OCI-LY3 (cell line): ENCODE results near the gene PRRC2C.

ENCODE experiments used
- EZH2phosphoT487 ChIP-seq: fragments of 200-600 bp; shearing (Covaris generic); IDR thresholded peaks from 2 replicates; pipeline ENCODE4 v1.6.1; 2018; ENCODE audit warnings: antibody characterized with exemption, mixed run types, low read depth
- TF ChIP-seq, protein P1 (sequence below): fragments of 200-600, 300-600 bp; sonication (generic); IDR thresholded peaks from 2 replicates; pipeline ENCODE4 v1.5.1; 2014; ENCODE audit warnings: antibody characterized with exemption, low read length, low read depth

DNA sequence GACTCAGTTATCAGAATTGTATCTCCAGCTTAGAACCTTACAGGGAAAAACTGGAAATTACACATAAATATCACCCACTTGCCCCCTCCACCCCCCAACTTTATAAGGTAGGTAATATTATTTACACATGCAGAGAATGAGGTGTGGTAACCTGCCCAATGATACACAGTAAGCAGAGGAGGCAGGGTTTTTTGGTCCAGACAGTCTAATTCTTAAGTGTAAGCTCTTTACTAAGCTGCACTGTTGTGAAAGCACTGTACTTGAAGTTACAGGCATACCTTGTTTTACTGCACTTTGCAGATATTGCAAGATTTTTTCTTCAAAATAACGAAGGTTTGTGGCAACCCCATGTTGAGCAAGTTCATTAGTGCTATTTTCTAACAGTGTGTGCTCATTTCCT lies 111.9 kb downstream of the PRRC2C start:
- TF ChIP-seq, protein P1, sequence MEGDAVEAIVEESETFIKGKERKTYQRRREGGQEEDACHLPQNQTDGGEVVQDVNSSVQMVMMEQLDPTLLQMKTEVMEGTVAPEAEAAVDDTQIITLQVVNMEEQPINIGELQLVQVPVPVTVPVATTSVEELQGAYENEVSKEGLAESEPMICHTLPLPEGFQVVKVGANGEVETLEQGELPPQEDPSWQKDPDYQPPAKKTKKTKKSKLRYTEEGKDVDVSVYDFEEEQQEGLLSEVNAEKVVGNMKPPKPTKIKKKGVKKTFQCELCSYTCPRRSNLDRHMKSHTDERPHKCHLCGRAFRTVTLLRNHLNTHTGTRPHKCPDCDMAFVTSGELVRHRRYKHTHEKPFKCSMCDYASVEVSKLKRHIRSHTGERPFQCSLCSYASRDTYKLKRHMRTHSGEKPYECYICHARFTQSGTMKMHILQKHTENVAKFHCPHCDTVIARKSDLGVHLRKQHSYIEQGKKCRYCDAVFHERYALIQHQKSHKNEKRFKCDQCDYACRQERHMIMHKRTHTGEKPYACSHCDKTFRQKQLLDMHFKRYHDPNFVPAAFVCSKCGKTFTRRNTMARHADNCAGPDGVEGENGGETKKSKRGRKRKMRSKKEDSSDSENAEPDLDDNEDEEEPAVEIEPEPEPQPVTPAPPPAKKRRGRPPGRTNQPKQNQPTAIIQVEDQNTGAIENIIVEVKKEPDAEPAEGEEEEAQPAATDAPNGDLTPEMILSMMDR: no peak
- no peak for TF ChIP-seq EZH2phosphoT487
